ENCODE measurements around the gene LTN1. TPM values are rescaled to one million over a fixed set of nuclear protein-coding genes. Genes with fewer than 3 reads are reported as not detected.
"Not testable (repeated sequence)": the region's sequence is repeated elsewhere in the genome, so short reads cannot be mapped to it uniquely, and the experiment has no call there.

The LTN1 gene
- total RNA-seq, 1 donor from 2014 or later = 51.3 TPM

- no peak for DNase-seq
Observed at GRCh38 chr21:28979092-28979491, 13.6 kb downstream of the LTN1 start.

- no peak for DNase-seq
Observed at GRCh38 chr21:28975397-28975796, 17.3 kb downstream of the LTN1 start.

- DNase-seq = no peak
Observed at GRCh38 chr21:28974531-28975227, 18.0 kb downstream of the LTN1 start.

GRCh38 chr21:28972398-28972797, 20.3 kb downstream of the LTN1 start:
- no peak for DNase-seq

- DNase-seq = no peak
Observed at GRCh38 chr21:28971171-28971570, 21.5 kb downstream of the LTN1 start.

GRCh38 chr21:28963831-28964230, 28.8 kb downstream of the LTN1 start:
- DNase-seq = no peak

GRCh38 chr21:28962465-28962864, 30.2 kb downstream of the LTN1 start:
- DNase-seq = no peak

GRCh38 chr21:28961927-28962326, 30.8 kb downstream of the LTN1 start:
- no peak for DNase-seq

GRCh38 chr21:28960245-28960644, 32.4 kb downstream of the LTN1 start:
- DNase-seq = no peak

GRCh38 chr21:28959367-28960099, 33.1 kb downstream of the LTN1 start:
- DNase-seq = no peak

GRCh38 chr21:28953247-28953646, 39.4 kb downstream of the LTN1 start:
- no peak for DNase-seq

- DNase-seq = no peak
Observed at GRCh38 chr21:28952686-28953085, 40.0 kb downstream of the LTN1 start.

GRCh38 chr21:28949318-28949717, 43.4 kb downstream of the LTN1 start:
- DNase-seq = no peak

GRCh38 chr21:28944296-28944695, 48.4 kb downstream of the LTN1 start:
- peak; percentile 1 for DNase-seq

GRCh38 chr21:28943631-28944030, 49.0 kb downstream of the LTN1 start:
- DNase-seq = no peak

- no peak for DNase-seq
Observed at GRCh38 chr21:28938726-28939125, 54.0 kb downstream of the LTN1 start.

- DNase-seq = no peak
Observed at GRCh38 chr21:28937737-28938136, 54.9 kb downstream of the LTN1 start.

- no peak for DNase-seq
Observed at GRCh38 chr21:28936721-28937120, 56.0 kb downstream of the LTN1 start.

- DNase-seq = no peak
Observed at GRCh38 chr21:28936036-28936435, 56.6 kb downstream of the LTN1 start.

GRCh38 chr21:28932717-28933116, 60.0 kb downstream of the LTN1 start:
- no peak for DNase-seq

GRCh38 chr21:28931708-28932372, 60.8 kb downstream of the LTN1 start:
- DNase-seq = not testable (repeated sequence)

GRCh38 chr21:28928578-28929420, 63.9 kb downstream of the LTN1 start:
- DNase-seq = no peak

GRCh38 chr21:28927130-28927529, 65.5 kb downstream of the LTN1 start:
- DNase-seq = no peak
